Panc1 (cell line): ENCODE data around the gene DMBT1. TPM values are rescaled to one million over a fixed set of nuclear protein-coding genes. Genes with fewer than 3 reads are reported as not detected.

Source experiments
- ATAC-seq: fragments of 200-7000 bp; cut with Tn5 transposase; 2 replicates; pipeline ENCODE4 v1.9.1; 2020; ENCODE audit warnings: mild to moderate bottlenecking, moderate library complexity
- BruUV-seq: library from RNA; stranded (reverse); fragments of 400-500 nt; replicated peaks from 2 replicates; lab custom pipeline; 2021; lab: Mats Ljungman, UMichigan
- CTCF ChIA-PET: fragments of 300-600 bp; sonication (Branson Sonifier 250); formaldehyde crosslinking; loops from one replicate; lab custom pipeline; 2022; ENCODE audit warnings: antibody characterized with exemption; lab: Charles Lee
- POLR2A ChIA-PET: fragments of 300-600 bp; sonication (Branson Sonifier 250); formaldehyde crosslinking; loops from one replicate; lab custom pipeline; 2022; ENCODE audit warnings: antibody characterized with exemption; lab: Charles Lee
- DNase-seq: peaks from one replicate; pipeline ENCODE4 v3.0.0-alpha.2; 2010; ENCODE audit warnings: low read depth, low spot score
- H3K27ac ChIP-seq: 2 replicates; pipeline ENCODE4 v1.5.1; 2011; ENCODE audit warnings: mild to moderate bottlenecking, low read length, inconsistent platforms
- H3K27me3 ChIP-seq: fragments of 200-500 bp; sonication (Bioruptor generic); 2 replicates; pipeline ENCODE4 v1.6.0; 2014; ENCODE audit warnings: low read length, inconsistent platforms; ENCODE audit not compliant: control insufficient read depth, insufficient read depth
- H3K36me3 ChIP-seq: fragments of 200-500 bp; sonication (Bioruptor generic); 2 replicates; pipeline ENCODE4 v1.5.1; 2014; ENCODE audit warnings: inconsistent platforms, mild to moderate bottlenecking, low read length, moderate library complexity; ENCODE audit not compliant: control insufficient read depth, insufficient read depth
- H3K4me1 ChIP-seq: 2 replicates; pipeline ENCODE4 v1.5.1; 2011; ENCODE audit warnings: inconsistent platforms, mild to moderate bottlenecking, low read length, moderate library complexity; ENCODE audit not compliant: control insufficient read depth, insufficient read depth
- H3K4me3 ChIP-seq, 2 experiments: 2 replicates each; pipeline ENCODE4 v1.5.1; 2011 to 2012; ENCODE audit warnings: low read depth in 2 of 2, low read length in 2 of 2, mild to moderate bottlenecking in 2 of 2, inconsistent platforms in 1 of 2, moderate library complexity in 1 of 2
- H3K9me3 ChIP-seq: fragments of 200-500 bp; sonication (Bioruptor generic); 2 replicates; pipeline ENCODE4 v1.5.1; 2014; ENCODE audit warnings: low read depth, mild to moderate bottlenecking, inconsistent platforms, low read length, moderate library complexity; ENCODE audit not compliant: control insufficient read depth, insufficient read depth
- CTCF ChIP-seq: fragments of 450-650 bp; IDR thresholded peaks from 2 replicates; pipeline ENCODE4 v1.5.1; 2017; ENCODE audit warnings: mild to moderate bottlenecking
- POLR2AphosphoS5 ChIP-seq: IDR thresholded peaks from 2 replicates; pipeline ENCODE4 v1.6.1; 2012; ENCODE audit warnings: mild to moderate bottlenecking, low read depth, low read length, moderate library complexity
- SIN3A ChIP-seq: IDR thresholded peaks from 2 replicates; pipeline ENCODE4 v1.6.1; 2012; ENCODE audit warnings: low read depth, mild to moderate bottlenecking, low read length, moderate library complexity, borderline replicate concordance; ENCODE audit not compliant: insufficient read depth
- TCF7L2 ChIP-seq: IDR thresholded peaks from 2 replicates; pipeline ENCODE4 v1.6.1; 2011; ENCODE audit warnings: mild to moderate bottlenecking, low read depth, low read length, inconsistent platforms
- in situ Hi-C: cut with HindIII; loops from 2 replicates; pipeline ENCODE4 v1.10.0; 2016; ENCODE audit warnings: low sequenced_read_pairs, low pct_unique_long_range_greater_than_20kb
- intact Hi-C: fragments of 100-400 bp; cut with micrococcal nuclease; formaldehyde crosslinking; loops from one replicate; pipeline ENCODE4 v1.10.0; 2022; ENCODE audit not compliant: unreplicated experiment
- total RNA-seq: library from RNA; stranded (reverse); gene quantifications from one replicate; pipeline ENCODE4 v1.2.1, GENCODE V29; 2021; ENCODE audit not compliant: unreplicated experiment
- TF ChIP-seq, protein P1 (sequence below), 2 experiments: IDR thresholded peaks; 2 replicates each; pipeline ENCODE4 v1.6.1; 2011 to 2012; ENCODE audit warnings: low read depth in 2 of 2, control low read depth in 1 of 2, low read length in 1 of 2, mild to moderate bottlenecking in 1 of 2, moderate library complexity in 1 of 2; ENCODE audit not compliant: insufficient read depth in 1 of 2

The DMBT1 gene
- total RNA-seq, 1 experiment from 2014 or later, result 0.05 TPM

- Histone ChIP-seq H3K27ac (no peak overlapping the region), H3K36me3 (no peaks in the 10 kb centered on the region), H3K27me3 (no peaks in the 10 kb centered on the region), H3K9me3 (no peaks in the 10 kb centered on the region), H3K4me3 (no peak overlapping the region), H3K4me1 (no peaks in the 10 kb centered on the region)
- CTCF ChIA-PET, result no interaction called here
- POLR2A ChIA-PET, result no interaction called here
- no peak for DNase-seq
- ATAC-seq, result no peak
- intact Hi-C loops, result no loop called here
- in situ Hi-C loops, result no loop called here
- TF ChIP-seq SIN3A, result no peak
- TF ChIP-seq, protein P1, sequence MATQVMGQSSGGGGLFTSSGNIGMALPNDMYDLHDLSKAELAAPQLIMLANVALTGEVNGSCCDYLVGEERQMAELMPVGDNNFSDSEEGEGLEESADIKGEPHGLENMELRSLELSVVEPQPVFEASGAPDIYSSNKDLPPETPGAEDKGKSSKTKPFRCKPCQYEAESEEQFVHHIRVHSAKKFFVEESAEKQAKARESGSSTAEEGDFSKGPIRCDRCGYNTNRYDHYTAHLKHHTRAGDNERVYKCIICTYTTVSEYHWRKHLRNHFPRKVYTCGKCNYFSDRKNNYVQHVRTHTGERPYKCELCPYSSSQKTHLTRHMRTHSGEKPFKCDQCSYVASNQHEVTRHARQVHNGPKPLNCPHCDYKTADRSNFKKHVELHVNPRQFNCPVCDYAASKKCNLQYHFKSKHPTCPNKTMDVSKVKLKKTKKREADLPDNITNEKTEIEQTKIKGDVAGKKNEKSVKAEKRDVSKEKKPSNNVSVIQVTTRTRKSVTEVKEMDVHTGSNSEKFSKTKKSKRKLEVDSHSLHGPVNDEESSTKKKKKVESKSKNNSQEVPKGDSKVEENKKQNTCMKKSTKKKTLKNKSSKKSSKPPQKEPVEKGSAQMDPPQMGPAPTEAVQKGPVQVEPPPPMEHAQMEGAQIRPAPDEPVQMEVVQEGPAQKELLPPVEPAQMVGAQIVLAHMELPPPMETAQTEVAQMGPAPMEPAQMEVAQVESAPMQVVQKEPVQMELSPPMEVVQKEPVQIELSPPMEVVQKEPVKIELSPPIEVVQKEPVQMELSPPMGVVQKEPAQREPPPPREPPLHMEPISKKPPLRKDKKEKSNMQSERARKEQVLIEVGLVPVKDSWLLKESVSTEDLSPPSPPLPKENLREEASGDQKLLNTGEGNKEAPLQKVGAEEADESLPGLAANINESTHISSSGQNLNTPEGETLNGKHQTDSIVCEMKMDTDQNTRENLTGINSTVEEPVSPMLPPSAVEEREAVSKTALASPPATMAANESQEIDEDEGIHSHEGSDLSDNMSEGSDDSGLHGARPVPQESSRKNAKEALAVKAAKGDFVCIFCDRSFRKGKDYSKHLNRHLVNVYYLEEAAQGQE (IDR thresholded peaks at IDR 0.05; ENCODE audit: insufficient read depth in 1 of 2, low read depth in 2 of 2, low read length in 1 of 2), result no peak
- TF ChIP-seq CTCF, result no peak
- TF ChIP-seq POLR2AphosphoS5, result no peak
- no peak for TF ChIP-seq TCF7L2
- no TSS peak for BruUV-seq
Observed at GRCh38 chr10:122515588-122516231, 44.8 kb upstream of the DMBT1 start.

- Histone ChIP-seq H3K4me3 (no peak overlapping the region), H3K27me3 (peaks cover under 1% of the 10 kb centered on the region; the same call in 1 of the 2 replicates), H3K4me1 (no peaks in the 10 kb centered on the region), H3K9me3 (no peaks in the 10 kb centered on the region), H3K27ac (no peak overlapping the region), H3K36me3 (no peaks in the 10 kb centered on the region)
- ChIA-PET CTCF (interaction anchor here (0.6 kb wide), 1 partner anchor 150 kb away, joined by 4 read pairs; no protein-coding TSS in a partner anchor), POLR2A (interaction anchor here (0.7 kb wide), 1 partner anchor 18 kb away, joined by 9 read pairs; no protein-coding TSS in a partner anchor)
- intact Hi-C loops, result no loop called here
- BruUV-seq, result no TSS peak
- no peak for ATAC-seq
- in situ Hi-C loops, result no loop called here
- TF ChIP-seq, protein P1 (IDR thresholded peaks at IDR 0.05; ENCODE audit: insufficient read depth in 1 of 2, low read depth in 2 of 2, low read length in 1 of 2), result no peak
- TF ChIP-seq SIN3A, result no peak
- no peak for TF ChIP-seq CTCF
- no peak for TF ChIP-seq TCF7L2
- DNase-seq, result no peak
Observed at GRCh38 chr10:122516734-122517133, 43.8 kb upstream of the DMBT1 start.
